ENCODE data around the gene GLRA3. TPM values are rescaled to one million over a fixed set of nuclear protein-coding genes. Genes with fewer than 3 reads are reported as not detected.

Gene GLRA3
- total and polyA plus RNA-seq, 2 donors (not counting 3 experiments of a cell fraction or from before 2014, with no cell fraction given): not detected

DNA sequence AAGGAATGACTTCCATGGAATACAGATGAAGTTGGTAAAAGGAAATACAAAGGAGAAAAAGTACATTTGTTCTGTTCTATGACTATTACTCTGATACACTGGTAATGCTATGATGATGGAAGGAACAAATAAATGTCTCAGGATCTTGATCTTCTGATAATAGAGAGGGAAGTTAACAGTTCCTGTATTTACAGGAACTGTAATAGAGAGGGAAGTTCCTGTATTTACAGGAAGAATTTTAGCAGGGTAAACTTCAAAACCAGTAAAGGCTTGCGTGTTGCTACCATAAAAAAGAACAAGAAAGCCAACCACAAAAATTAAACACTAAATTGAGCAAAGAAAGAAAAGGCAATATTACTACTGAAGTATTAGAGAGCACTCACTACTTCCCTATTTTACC, 215.1 kb downstream of the GLRA3 start:
- intact Hi-C loops (cut with micrococcal nuclease): no loop called here

GRCh38 chr4:174611792-174612191, 217.3 kb downstream of the GLRA3 start:
- Histone ChIP-seq H3K79me2 (ENCODE audit: control insufficient read depth, insufficient read depth, low read length) (no peaks in the 10 kb centered on the region), H3K36me3 (ENCODE audit: control insufficient read depth in 2 of 2, extremely low read depth in 1 of 2, insufficient read depth in 2 of 2, low read length in 2 of 2) (no peaks in the 10 kb centered on the region), H4K20me1 (replicated peaks; ENCODE audit: control insufficient read depth, extremely low read depth, insufficient read depth, low read length) (no peaks in the 10 kb centered on the region), H3K27me3 (ENCODE audit: control insufficient read depth in 2 of 2, insufficient read depth in 2 of 2, low read length in 2 of 2) (no peaks in the 10 kb centered on the region), H3K27ac (ENCODE audit: insufficient read depth, low read depth, low read length) (no peak overlapping the region), H3K9me1 (replicated peaks; ENCODE audit: control insufficient read depth, extremely low read depth, insufficient read depth, low read length) (no peaks in the 10 kb centered on the region), H3K4me2 (ENCODE audit: insufficient read depth, low read length) (no peak overlapping the region), H2AFZ (ENCODE audit: low read depth, low read length) (no peak overlapping the region), H3K4me1 (ENCODE audit: control insufficient read depth, extremely low read depth, insufficient read depth, low read length) (no peaks in the 10 kb centered on the region), H3K9me3 (replicated peaks; ENCODE audit: control insufficient read depth, insufficient read depth, low read length) (no peaks in the 10 kb centered on the region), H3K4me3 (replicated peaks in 1 of 3; ENCODE audit: insufficient read depth in 1 of 3, low read depth in 1 of 3, low read length in 3 of 3) (no peak overlapping the region), H3K9ac (replicated peaks; ENCODE audit: extremely low read depth, insufficient read depth, low read length) (no peak overlapping the region)
- DNase-seq (ENCODE audit: low read depth, low spot score) (no peak), FAIRE-seq (no peak)
- dilution Hi-C loops (cut with MboI; ENCODE audit: extremely low pct_ligation_motif_present, low sequenced_read_pairs): no loop called here
- no peak for TF ChIP-seq FOS (IDR thresholded peaks at IDR 0.05; ENCODE audit: borderline replicate concordance, insufficient read depth, low read length)
- no peak for TF ChIP-seq JUN (IDR thresholded peaks at IDR 0.05; ENCODE audit: borderline replicate concordance, insufficient read depth, insufficient read length, low read depth)
- no peak for TF ChIP-seq MYC (IDR thresholded peaks at IDR 0.05; ENCODE audit: low read depth, low read length)
- TF ChIP-seq, protein P1, sequence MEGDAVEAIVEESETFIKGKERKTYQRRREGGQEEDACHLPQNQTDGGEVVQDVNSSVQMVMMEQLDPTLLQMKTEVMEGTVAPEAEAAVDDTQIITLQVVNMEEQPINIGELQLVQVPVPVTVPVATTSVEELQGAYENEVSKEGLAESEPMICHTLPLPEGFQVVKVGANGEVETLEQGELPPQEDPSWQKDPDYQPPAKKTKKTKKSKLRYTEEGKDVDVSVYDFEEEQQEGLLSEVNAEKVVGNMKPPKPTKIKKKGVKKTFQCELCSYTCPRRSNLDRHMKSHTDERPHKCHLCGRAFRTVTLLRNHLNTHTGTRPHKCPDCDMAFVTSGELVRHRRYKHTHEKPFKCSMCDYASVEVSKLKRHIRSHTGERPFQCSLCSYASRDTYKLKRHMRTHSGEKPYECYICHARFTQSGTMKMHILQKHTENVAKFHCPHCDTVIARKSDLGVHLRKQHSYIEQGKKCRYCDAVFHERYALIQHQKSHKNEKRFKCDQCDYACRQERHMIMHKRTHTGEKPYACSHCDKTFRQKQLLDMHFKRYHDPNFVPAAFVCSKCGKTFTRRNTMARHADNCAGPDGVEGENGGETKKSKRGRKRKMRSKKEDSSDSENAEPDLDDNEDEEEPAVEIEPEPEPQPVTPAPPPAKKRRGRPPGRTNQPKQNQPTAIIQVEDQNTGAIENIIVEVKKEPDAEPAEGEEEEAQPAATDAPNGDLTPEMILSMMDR (IDR thresholded peaks at IDR 0.05; ENCODE audit: extremely low read depth in 1 of 2, insufficient read depth in 1 of 2, low read depth in 1 of 2, low read length in 2 of 2): no peak
- TF ChIP-seq POLR2A (IDR thresholded peaks at IDR 0.05; ENCODE audit: low read depth, low read length): no peak
- CTCF ChIA-PET: no interaction called here
- intact Hi-C loops (cut with micrococcal nuclease): no loop called here
- BruUV-seq (replicated peaks): no TSS peak
- POLR2A ChIA-PET: no interaction called here

More for the DNA sequence above, 215.1 kb downstream of the GLRA3 start:
- no peaks in the 10 kb centered on the region for H3K36me3 ChIP-seq (ENCODE audit: control insufficient read depth in 2 of 2, extremely low read depth in 1 of 2, insufficient read depth in 2 of 2, low read length in 2 of 2)
- H3K9me1 ChIP-seq (replicated peaks; ENCODE audit: control insufficient read depth, extremely low read depth, insufficient read depth, low read length): no peaks in the 10 kb centered on the region
- no peaks in the 10 kb centered on the region for H3K9me3 ChIP-seq (replicated peaks; ENCODE audit: control insufficient read depth, insufficient read depth, low read length)
- no peak overlapping the region for H3K27ac ChIP-seq (ENCODE audit: insufficient read depth, low read depth, low read length)
- TF ChIP-seq, protein P1 (IDR thresholded peaks at IDR 0.05; ENCODE audit: extremely low read depth in 1 of 2, insufficient read depth in 1 of 2, low read depth in 1 of 2, low read length in 2 of 2): no peak
- TF ChIP-seq MYC (IDR thresholded peaks at IDR 0.05; ENCODE audit: low read depth, low read length) (no peak), POLR2A (IDR thresholded peaks at IDR 0.05; ENCODE audit: low read depth, low read length) (no peak)
- no peak overlapping the region for H3K4me3 ChIP-seq (replicated peaks in 1 of 3; ENCODE audit: insufficient read depth in 1 of 3, low read depth in 1 of 3, low read length in 3 of 3)
- H3K9ac ChIP-seq (replicated peaks; ENCODE audit: extremely low read depth, insufficient read depth, low read length): no peak overlapping the region
- POLR2A ChIA-PET: no interaction called here
- CTCF ChIA-PET: no interaction called here
- H3K4me1 ChIP-seq (ENCODE audit: control insufficient read depth, extremely low read depth, insufficient read depth, low read length): no peaks in the 10 kb centered on the region
- FAIRE-seq (no peak), DNase-seq (ENCODE audit: low read depth, low spot score) (no peak)
- dilution Hi-C loops (cut with MboI; ENCODE audit: extremely low pct_ligation_motif_present, low sequenced_read_pairs): no loop called here
- BruUV-seq (replicated peaks): no TSS peak
- no peaks in the 10 kb centered on the region for H3K27me3 ChIP-seq (ENCODE audit: control insufficient read depth in 2 of 2, insufficient read depth in 2 of 2, low read length in 2 of 2)
- H3K79me2 ChIP-seq (ENCODE audit: control insufficient read depth, insufficient read depth, low read length): no peaks in the 10 kb centered on the region
- no peak overlapping the region for H2AFZ ChIP-seq (ENCODE audit: low read depth, low read length)
- no peaks in the 10 kb centered on the region for H4K20me1 ChIP-seq (replicated peaks; ENCODE audit: control insufficient read depth, extremely low read depth, insufficient read depth, low read length)
- H3K4me2 ChIP-seq (ENCODE audit: insufficient read depth, low read length): no peak overlapping the region
